ENCODE data around the gene BSN.

DNA sequence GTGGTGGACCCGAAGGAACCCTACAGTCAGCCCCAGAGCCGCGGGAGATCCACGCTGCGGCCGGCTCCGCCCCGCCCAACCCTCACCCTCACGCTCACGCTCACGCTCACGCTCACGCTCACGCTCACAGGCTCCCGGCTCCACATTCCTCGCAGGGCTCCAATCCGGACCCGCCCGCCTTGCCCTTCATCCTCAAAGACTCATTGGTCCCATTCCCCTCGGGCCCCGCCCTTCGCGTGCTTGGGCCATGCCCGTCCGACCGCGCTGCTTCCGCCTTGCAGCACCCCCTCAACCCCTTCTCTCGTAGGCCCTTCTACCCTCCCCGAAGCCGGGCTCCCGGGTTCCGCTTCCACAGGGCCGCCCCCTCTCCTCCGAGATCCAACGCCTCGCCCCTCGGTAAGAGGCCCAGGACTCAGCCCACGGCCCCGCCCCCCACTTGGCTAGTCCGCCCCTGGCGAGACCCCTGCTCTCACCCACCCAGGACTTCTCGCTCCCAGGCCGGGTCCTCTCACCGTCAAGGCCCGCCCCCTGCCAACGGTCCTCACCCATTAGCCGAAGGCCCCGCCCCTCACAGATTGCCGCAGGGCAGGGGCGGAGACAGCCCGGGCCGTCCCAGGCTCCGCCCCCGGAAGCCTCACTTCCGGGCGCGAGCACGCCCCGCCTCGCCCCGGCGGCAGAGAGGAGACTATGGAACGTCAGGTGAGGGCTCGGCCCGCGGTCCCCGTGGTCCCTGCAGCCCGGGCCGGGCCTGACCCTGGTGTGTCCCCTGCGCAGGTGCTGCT is 119.6 kb downstream of the BSN start, which contains the start of gene APEH:
- TF ChIP-seq CTCF (IDR thresholded peaks at IDR 0.05) = no peak
- peak; percentile 31; the same call in 1 of the 2 replicates for TF ChIP-seq TCF7L2 (IDR thresholded peaks at IDR 0.05; ENCODE audit: low read depth, low read length)
- peak; percentile 45; the same call in 1 of the 2 replicates for TF ChIP-seq POLR2AphosphoS5 (IDR thresholded peaks at IDR 0.05; ENCODE audit: low read depth, low read length)
